H1 (cell line): ENCODE results near the gene ASTN2. TPM values are rescaled to one million over a fixed set of nuclear protein-coding genes. Genes with fewer than 3 reads are reported as not detected.
A peak's percentile ranks its signal among the peaks of the same experiment; 100 is the strongest.

Source experiments
- CTCF ChIA-PET: fragments of 300-600 bp; sonication (Branson Sonifier 250); formaldehyde crosslinking; loops from one replicate; lab custom pipeline; 2021; ENCODE audit not compliant: partially characterized antibody; lab: Charles Lee
- POLR2A ChIA-PET: fragments of 300-600 bp; sonication (Branson Sonifier 250); formaldehyde crosslinking; loops from one replicate; lab custom pipeline; 2021; ENCODE audit warnings: inconsistent platforms; ENCODE audit not compliant: partially characterized antibody; lab: Charles Lee
- DNase-seq, 2 experiments: peaks; one replicate each; pipeline versions ENCODE4 v3.0.0 to v3.0.0-alpha.2; 2010 to 2022; ENCODE audit warnings: low spot score in 2 of 2, low read depth in 1 of 2, mixed read lengths in 1 of 2
- FAIRE-seq: peaks from 2 replicates; lab custom pipeline; 2011; peaks lifted over from hg19 to GRCh38; lab: Jason Lieb, UNC
- H2AFZ ChIP-seq: 2 replicates; pipeline ENCODE4 v1.8.1; 2012; ENCODE audit warnings: low read length, inconsistent platforms
- H2AK5ac ChIP-seq: 2 replicates; pipeline ENCODE4 v1.6.1; 2013; ENCODE audit warnings: low read depth, low read length
- H2BK120ac ChIP-seq: replicated peaks from 2 replicates; pipeline ENCODE3; 2013; ENCODE audit warnings: low read depth, low read length, inconsistent platforms
- H2BK12ac ChIP-seq: 2 replicates; pipeline ENCODE4 v1.6.1; 2013; ENCODE audit warnings: low read depth, low read length
- H2BK15ac ChIP-seq: 2 replicates; pipeline ENCODE4 v1.6.1; 2013; ENCODE audit warnings: low read length
- H2BK20ac ChIP-seq: 2 replicates; pipeline ENCODE4 v1.6.1; 2013; ENCODE audit warnings: low read length
- H2BK5ac ChIP-seq: 2 replicates; pipeline ENCODE4 v1.6.1; 2013; ENCODE audit warnings: low read depth, low read length
- H3K14ac ChIP-seq: 2 replicates; pipeline ENCODE4 v1.6.1; 2013; ENCODE audit warnings: inconsistent platforms; ENCODE audit not compliant: insufficient read length
- H3K18ac ChIP-seq: 2 replicates; pipeline ENCODE4 v1.6.1; 2013; ENCODE audit warnings: low read length; ENCODE audit errors: extremely low read depth
- H3K23ac ChIP-seq: 2 replicates; pipeline ENCODE4 v1.6.1; 2013; ENCODE audit warnings: inconsistent platforms; ENCODE audit not compliant: insufficient read length
- H3K23me2 ChIP-seq: 2 replicates; pipeline ENCODE4 v1.6.1; 2013; ENCODE audit warnings: low read depth, low read length
- H3K27ac ChIP-seq: 2 replicates; pipeline ENCODE4 v1.6.1; 2011; ENCODE audit warnings: low read depth, low read length, inconsistent platforms
- H3K27me3 ChIP-seq, 4 experiments: replicated peaks in 1 of 4; 1 replicate in 1 of 4; 2 replicates in 3 of 4; pipeline versions ENCODE4 v1.6.1 to v1.8.1; 2011 to 2013; ENCODE audit warnings: low read length in 3 of 4, mild to moderate bottlenecking in 3 of 4, inconsistent platforms in 2 of 4, mixed read lengths in 2 of 4, moderate library complexity in 1 of 4; ENCODE audit not compliant: control insufficient read depth in 3 of 4, insufficient read depth in 3 of 4; ENCODE audit errors: extremely low read depth in 1 of 4
- H3K36me3 ChIP-seq, 4 experiments: 2 replicates each; pipeline versions ENCODE4 v1.6.1 to v1.8.1; 2011 to 2013; ENCODE audit warnings: mild to moderate bottlenecking in 4 of 4, low read length in 3 of 4, moderate library complexity in 2 of 4, control low read depth in 1 of 4, inconsistent platforms in 1 of 4; ENCODE audit not compliant: insufficient read depth in 4 of 4, control insufficient read depth in 2 of 4
- H3K4ac ChIP-seq: replicated peaks from 2 replicates; pipeline ENCODE3; 2013; ENCODE audit warnings: low read length, low read depth, mixed read lengths, inconsistent platforms; ENCODE audit not compliant: insufficient read length
- H3K4me1 ChIP-seq, 4 experiments: replicated peaks in 1 of 4; 1 replicate in 1 of 4; 2 replicates in 3 of 4; pipeline versions ENCODE4 v1.6.1 to v1.8.1; 2011 to 2013; ENCODE audit warnings: low read length in 3 of 4, inconsistent platforms in 2 of 4, mixed read lengths in 1 of 4; ENCODE audit not compliant: insufficient read depth in 4 of 4, control insufficient read depth in 3 of 4
- H3K4me2 ChIP-seq, 2 experiments: 2 replicates each; pipeline versions ENCODE4 v1.6.1 to v1.8.1; 2011 to 2013; ENCODE audit warnings: low read depth in 2 of 2, low read length in 2 of 2, control low read depth in 1 of 2, inconsistent platforms in 1 of 2, mild to moderate bottlenecking in 1 of 2; ENCODE audit not compliant: insufficient read depth in 1 of 2
- H3K4me3 ChIP-seq, 4 experiments: fragments of 200-600, 300-600 bp in 1 of 4; sonication (generic), shearing (Covaris generic), sonication (Bioruptor Twin) in 1 of 4; 2 replicates each; pipeline versions ENCODE4 v1.5.1 to v1.8.1; 2011 to 2016; ENCODE audit warnings: low read length in 4 of 4, low read depth in 3 of 4, control low read depth in 2 of 4, inconsistent platforms in 2 of 4, mild to moderate bottlenecking in 2 of 4, mixed read lengths in 1 of 4, moderate library complexity in 1 of 4; ENCODE audit not compliant: insufficient read depth in 2 of 4; ENCODE audit errors: extremely low read depth in 1 of 4
- H3K56ac ChIP-seq: replicated peaks from 2 replicates; pipeline ENCODE3; 2013; ENCODE audit warnings: low read depth, mild to moderate bottlenecking, mixed read lengths, low read length, inconsistent platforms; ENCODE audit not compliant: insufficient read length
- H3K79me1 ChIP-seq: 2 replicates; pipeline ENCODE4 v1.6.1; 2013; ENCODE audit warnings: low read depth, low read length, control low read depth
- H3K79me2 ChIP-seq, 2 experiments: 2 replicates each; pipeline versions ENCODE4 v1.6.1 to v1.8.1; 2012 to 2013; ENCODE audit warnings: low read length in 2 of 2, mild to moderate bottlenecking in 2 of 2, inconsistent platforms in 1 of 2; ENCODE audit not compliant: insufficient read depth in 2 of 2, control insufficient read depth in 1 of 2
- H3K9ac ChIP-seq, 4 experiments: replicated peaks in 1 of 4; 1 replicate in 1 of 4; 2 replicates in 3 of 4; pipeline versions ENCODE4 v1.6.1 to v1.8.1; 2011 to 2013; ENCODE audit warnings: low read depth in 3 of 4, low read length in 3 of 4, control low read depth in 2 of 4, mild to moderate bottlenecking in 2 of 4, moderate library complexity in 2 of 4, inconsistent platforms in 1 of 4; ENCODE audit errors: extremely low read depth in 1 of 4
- H3K9me3 ChIP-seq, 2 experiments: 2 replicates each; pipeline versions ENCODE4 v1.6.1 to v1.8.1; 2012 to 2013; ENCODE audit warnings: mild to moderate bottlenecking in 2 of 2, moderate library complexity in 2 of 2, control low read depth in 1 of 2, inconsistent platforms in 1 of 2, low read depth in 1 of 2, low read length in 1 of 2, mixed read lengths in 1 of 2; ENCODE audit not compliant: insufficient read depth in 2 of 2
- H4K20me1 ChIP-seq, 2 experiments: replicated peaks in 1 of 2; 2 replicates each; pipeline versions ENCODE3 to v1.8.1; 2011 to 2013; ENCODE audit warnings: inconsistent platforms in 2 of 2, low read length in 2 of 2, mild to moderate bottlenecking in 1 of 2; ENCODE audit not compliant: insufficient read depth in 2 of 2, control insufficient read depth in 1 of 2
- H4K5ac ChIP-seq: 2 replicates; pipeline ENCODE4 v1.6.1; 2013; ENCODE audit warnings: low read length, low read depth, mixed read lengths, inconsistent platforms; ENCODE audit not compliant: insufficient read length
- H4K8ac ChIP-seq: 2 replicates; pipeline ENCODE4 v1.8.0; 2013; ENCODE audit warnings: mild to moderate bottlenecking, moderate library complexity, low read length, inconsistent platforms; ENCODE audit not compliant: insufficient read depth; ENCODE audit errors: extremely low read depth
- H4K91ac ChIP-seq: replicated peaks from 2 replicates; pipeline ENCODE3; 2013; ENCODE audit warnings: low read length, mixed read lengths, inconsistent platforms; ENCODE audit not compliant: insufficient read length
- CBX8 ChIP-seq: fragments of 300-800, 300-1000 bp; sonication (generic); IDR thresholded peaks from 2 replicates; pipeline ENCODE4 v1.7.1; 2016; ENCODE audit warnings: low read depth, low read length, borderline replicate concordance
- CHD1 ChIP-seq: IDR thresholded peaks from 2 replicates; pipeline ENCODE4 v1.6.1; 2012; ENCODE audit warnings: low read depth, low read length, improper control_type of control experiment
- CTCF ChIP-seq, 3 experiments: IDR thresholded peaks; 1 replicate in 2 of 3; 2 replicates in 1 of 3; pipeline versions ENCODE4 v1.5.1 to v1.6.1; 2011; ENCODE audit warnings: low read length in 3 of 3, mild to moderate bottlenecking in 3 of 3, inconsistent platforms in 2 of 3, low read depth in 1 of 3, moderate library complexity in 1 of 3; ENCODE audit not compliant: insufficient read depth in 1 of 3; ENCODE audit errors: control extremely low read depth in 1 of 3
- E2F6 ChIP-seq: IDR thresholded peaks from 2 replicates; pipeline ENCODE4 v1.6.1; 2012; ENCODE audit warnings: inconsistent platforms
- HDAC2 ChIP-seq, 2 experiments: fragments of 300-600 bp in 1 of 2; sonication (generic) in 1 of 2; IDR thresholded peaks; 2 replicates each; pipeline ENCODE4 v1.6.1; 2011 to 2012; ENCODE audit warnings: low read depth in 2 of 2, low read length in 2 of 2, mild to moderate bottlenecking in 2 of 2, moderate library complexity in 2 of 2, borderline replicate concordance in 1 of 2, inconsistent platforms in 1 of 2
- RAD21 ChIP-seq, 2 experiments: IDR thresholded peaks in 1 of 2; conservative IDR thresholded peaks in 1 of 2; 2 replicates each; pipeline ENCODE4 v1.6.1; 2011; ENCODE audit warnings: low read depth in 2 of 2, low read length in 2 of 2, improper control_type of control experiment in 1 of 2, inconsistent platforms in 1 of 2, mild to moderate bottlenecking in 1 of 2, moderate library complexity in 1 of 2
- SIN3A ChIP-seq, 2 experiments: IDR thresholded peaks in 1 of 2; conservative IDR thresholded peaks in 1 of 2; 2 replicates each; pipeline ENCODE4 v1.6.1; 2011 to 2012; ENCODE audit warnings: low read length in 2 of 2, improper control_type of control experiment in 1 of 2, low read depth in 1 of 2, mild to moderate bottlenecking in 1 of 2
- TEAD4 ChIP-seq: IDR thresholded peaks from 2 replicates; pipeline ENCODE4 v1.6.1; 2012; ENCODE audit warnings: low read depth, low read length, inconsistent platforms, mixed read lengths
- YY1 ChIP-seq: IDR thresholded peaks from 2 replicates; pipeline ENCODE4 v1.6.1; 2011; ENCODE audit warnings: low read depth, mild to moderate bottlenecking, low read length
- WGBS, 2 experiments: shearing (Covaris generic) in 1 of 2; methylation state at CpG; one replicate each; pipeline versions ENCODE4 v1.1.6 to v1.1.7; 2013 to 2015; ENCODE audit warnings: low lambda C conversion rate in 2 of 2, mixed read lengths in 2 of 2, inconsistent platforms in 1 of 2, low coverage in 1 of 2, missing lambda C conversion rate in 1 of 2; ENCODE audit not compliant: insufficient replicate concordance in 2 of 2, insufficient coverage in 1 of 2, insufficient read length in 1 of 2; ENCODE audit errors: extremely low coverage in 1 of 2, missing lambda C conversion rate in 1 of 2; 5-methylcytosine and 5-hydroxymethylcytosine counted together
- polyA plus RNA-seq, 7 experiments: library from polyadenylated mRNA; depleted of rRNA in 3 of 7; stranded (reverse) in 5 of 7; unstranded in 2 of 7; fragments of >200 nt in 5 of 7; fragments of 200-250 nt in 2 of 7; gene quantifications; 1 replicate in 5 of 7; 2 replicates in 1 of 7; 4 replicates in 1 of 7; pipeline versions ENCODE4 v1.2.1 to v1.2.3, GENCODE V29; 2011 to 2013; ENCODE audit warnings: missing spikeins in 2 of 7, mixed read lengths in 2 of 7
- total RNA-seq: library from RNA; stranded (reverse); fragmentation: NEBNext Ultra II Directional; extraction: Animal tissue kit (Norgen Biotek cat#: 25700); gene quantifications from 2 replicates; pipeline ENCODE4 v1.2.1, GENCODE V29; 2021

ASTN2 gene
- total and polyA plus RNA-seq, 2 of the 8 experiments (the other 6 are each of a cell fraction or from before 2014, with no cell fraction given), result 8.2 to 13.7 TPM

- Histone ChIP-seq H3K14ac (no peak overlapping the region), H3K79me2 (no peaks in the 10 kb centered on the region), H4K8ac (no peak overlapping the region), H4K20me1 (peaks cover 5 to 7% of the 10 kb centered on the region in 2 experiments), H3K79me1 (no peaks in the 10 kb centered on the region), H3K18ac (no peak overlapping the region), H3K9ac (no peak overlapping the region), H3K23me2 (peaks cover 17% of the 10 kb centered on the region), H2BK5ac (no peak overlapping the region), H2BK12ac (no peak overlapping the region), H3K56ac (no peak overlapping the region), H2BK20ac (no peak overlapping the region), H3K4me3 (no peak overlapping the region), H3K27me3 (peaks cover 12 to 38% (median 35%) of the 10 kb centered on the region in 4 experiments), H2AK5ac (no peak overlapping the region), H3K4me2 (peak overlapping the region in 1 of 2 experiments; percentile 100; a peak in 2 of 4 replicates), H4K5ac (no peak overlapping the region), H3K23ac (no peak overlapping the region), H3K4ac (no peak overlapping the region), H2BK120ac (no peak overlapping the region), H2AFZ (no peak overlapping the region), H2BK15ac (no peak overlapping the region), H3K4me1 (peaks cover 13 to 17% (median 15%) of the 10 kb centered on the region in 4 experiments), H3K36me3 (no peaks in the 10 kb centered on the region), H3K27ac (no peak overlapping the region), H3K9me3 (no peaks in the 10 kb centered on the region), H4K91ac (no peak overlapping the region)
- ChIA-PET CTCF (interaction anchor here (0.6 to 16.0 kb wide), 54 partner anchors 9 to 671 kb away, joined by 3 to 165 read pairs (median 4); no protein-coding TSS in a partner anchor), POLR2A (no interaction called here)
- 16% methylated on average over 4 of the region's 4 CpGs; no CpG with 5 or more reads in 1 of the 2 experiments for WGBS, 2 experiments
- FAIRE-seq, result peak; percentile 87
- no peak for TF ChIP-seq CBX8
- TF ChIP-seq CTCF (IDR thresholded peaks at IDR 0.05; ENCODE audit: control extremely low read depth in 1 of 3, insufficient read depth in 1 of 3, low read depth in 1 of 3, low read length in 3 of 3), result peak; percentile 97 to 99 (median 99)
- peak in 1 of 2 experiments; percentile 72; a peak in 1 of 4 replicates for TF ChIP-seq SIN3A (conservative IDR thresholded peaks at IDR 0.05 in 1 of 2, IDR thresholded peaks at IDR 0.05 in 1 of 2; ENCODE audit: low read depth in 1 of 2, low read length in 2 of 2)
- TF ChIP-seq TEAD4, result peak; percentile 47
- TF ChIP-seq HDAC2 (IDR thresholded peaks at IDR 0.05; ENCODE audit: borderline replicate concordance in 1 of 2, low read depth in 2 of 2, low read length in 2 of 2), result 0 out of 4 replicates have a peak, but pooled peaks of 1 of the 2 experiments have one; percentile 82
- TF ChIP-seq RAD21 (IDR thresholded peaks at IDR 0.05 in 1 of 2, conservative IDR thresholded peaks at IDR 0.05 in 1 of 2; ENCODE audit: low read depth in 2 of 2, low read length in 2 of 2), result peak; percentile 94 to 98
- TF ChIP-seq CHD1, result no peak
- TF ChIP-seq YY1, result peak; percentile 60; the same call in 1 of the 2 replicates
- TF ChIP-seq E2F6, result no peak
- peak in 1 of 2 experiments; percentile 86 for DNase-seq
These were observed 3.3 kb downstream of the ASTN2 start for GRCh38 chr9:117411547-117411946.
